Calu3 (cell line): ENCODE data around the gene PFKFB3. TPM values are rescaled to one million over a fixed set of nuclear protein-coding genes. Genes with fewer than 3 reads are reported as not detected.
"Not testable (repeated sequence)": the region's sequence is repeated elsewhere in the genome, so short reads cannot be mapped to it uniquely, and the experiment has no call there.

Source experiments
- BruUV-seq: library from RNA; stranded (reverse); fragments of 400-500 nt; replicated peaks from 2 replicates; lab custom pipeline; 2021; lab: Mats Ljungman, UMichigan
- CTCF ChIA-PET: fragments of 300-600 bp; sonication (Branson Sonifier 250); formaldehyde crosslinking; loops from one replicate; lab custom pipeline; 2022; ENCODE audit warnings: antibody characterized with exemption; lab: Charles Lee
- DNase-seq: peaks from one replicate; pipeline ENCODE4 v3.0.0; 2022
- H3K27ac Mint-ChIP-seq: one replicate; pipeline ENCODE4 v1.8.0; 2022; ENCODE audit warnings: mixed read lengths; ENCODE audit not compliant: unreplicated experiment
- H3K27me3 Mint-ChIP-seq: one replicate; pipeline ENCODE4 v1.8.0; 2022; ENCODE audit warnings: mixed read lengths; ENCODE audit not compliant: unreplicated experiment
- H3K36me3 Mint-ChIP-seq: one replicate; pipeline ENCODE4 v1.8.0; 2022; ENCODE audit warnings: mild to moderate bottlenecking, moderate library complexity, mixed read lengths; ENCODE audit not compliant: insufficient read depth, unreplicated experiment
- H3K4me1 Mint-ChIP-seq: one replicate; pipeline ENCODE4 v1.8.0; 2022; ENCODE audit warnings: mild to moderate bottlenecking, low read depth, mixed read lengths; ENCODE audit not compliant: unreplicated experiment
- H3K4me3 Mint-ChIP-seq: one replicate; pipeline ENCODE4 v1.8.0; 2022; ENCODE audit warnings: mild to moderate bottlenecking, low read depth, moderate library complexity, mixed read lengths; ENCODE audit not compliant: unreplicated experiment
- H3K9me3 Mint-ChIP-seq: one replicate; pipeline ENCODE4 v1.8.0; 2022; ENCODE audit warnings: low read depth, mixed read lengths; ENCODE audit not compliant: unreplicated experiment
- intact Hi-C: fragments of 100-400 bp; cut with micrococcal nuclease; formaldehyde crosslinking; loops from one replicate; pipeline ENCODE4 v1.10.0; 2022; ENCODE audit not compliant: unreplicated experiment
- total RNA-seq: library from RNA; stranded (reverse); gene quantifications from 2 replicates; pipeline ENCODE4 v1.2.3, GENCODE V29; 2022
- TF ChIP-seq, protein P1 (sequence below): fragments of 200-600 bp; IDR thresholded peaks from one replicate; pipeline ENCODE4 v1.8.0; 2022; ENCODE audit warnings: antibody characterized with exemption; ENCODE audit not compliant: unreplicated experiment

Gene PFKFB3
- total RNA-seq, 1 experiment from 2014 or later: 293 TPM

DNA sequence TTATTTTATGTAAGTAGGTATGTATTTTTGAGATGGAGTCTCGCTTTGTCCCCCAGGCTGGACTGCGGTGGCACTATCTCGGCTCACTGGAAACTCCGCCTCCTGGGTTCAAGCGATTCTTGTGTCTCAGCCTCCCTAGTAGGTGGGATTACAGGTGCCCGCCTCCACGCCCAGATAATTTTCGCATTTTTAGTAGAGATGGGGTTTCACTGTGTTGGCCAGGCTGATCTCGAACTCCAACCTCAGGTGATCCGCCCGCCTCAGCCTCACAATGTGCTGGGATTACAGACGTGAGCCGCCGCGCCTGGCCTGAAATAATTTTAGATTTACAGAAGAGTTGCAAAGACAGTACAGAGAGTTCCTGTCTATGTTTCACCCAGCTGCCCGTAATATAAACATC, 37.5 kb downstream of the PFKFB3 start:
- DNase-seq: no peak
- CTCF ChIA-PET: no interaction called here
- TF ChIP-seq, protein P1, sequence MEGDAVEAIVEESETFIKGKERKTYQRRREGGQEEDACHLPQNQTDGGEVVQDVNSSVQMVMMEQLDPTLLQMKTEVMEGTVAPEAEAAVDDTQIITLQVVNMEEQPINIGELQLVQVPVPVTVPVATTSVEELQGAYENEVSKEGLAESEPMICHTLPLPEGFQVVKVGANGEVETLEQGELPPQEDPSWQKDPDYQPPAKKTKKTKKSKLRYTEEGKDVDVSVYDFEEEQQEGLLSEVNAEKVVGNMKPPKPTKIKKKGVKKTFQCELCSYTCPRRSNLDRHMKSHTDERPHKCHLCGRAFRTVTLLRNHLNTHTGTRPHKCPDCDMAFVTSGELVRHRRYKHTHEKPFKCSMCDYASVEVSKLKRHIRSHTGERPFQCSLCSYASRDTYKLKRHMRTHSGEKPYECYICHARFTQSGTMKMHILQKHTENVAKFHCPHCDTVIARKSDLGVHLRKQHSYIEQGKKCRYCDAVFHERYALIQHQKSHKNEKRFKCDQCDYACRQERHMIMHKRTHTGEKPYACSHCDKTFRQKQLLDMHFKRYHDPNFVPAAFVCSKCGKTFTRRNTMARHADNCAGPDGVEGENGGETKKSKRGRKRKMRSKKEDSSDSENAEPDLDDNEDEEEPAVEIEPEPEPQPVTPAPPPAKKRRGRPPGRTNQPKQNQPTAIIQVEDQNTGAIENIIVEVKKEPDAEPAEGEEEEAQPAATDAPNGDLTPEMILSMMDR: no peak
- Mint-ChIP-seq H3K36me3 (peaks cover 86% of the 10 kb centered on the region), H3K27ac (peak overlapping the region; percentile 61), H3K9me3 (no peaks in the 10 kb centered on the region), H3K4me3 (no peak overlapping the region), H3K27me3 (no peaks in the 10 kb centered on the region), H3K4me1 (peaks cover 17% of the 10 kb centered on the region)
- intact Hi-C loops: no loop called here
- BruUV-seq: TSS peak; percentile 2

- Mint-ChIP-seq H3K27ac (no peak overlapping the region), H3K27me3 (no peaks in the 10 kb centered on the region), H3K4me3 (no peak overlapping the region), H3K36me3 (peaks cover 77% of the 10 kb centered on the region), H3K9me3 (no peaks in the 10 kb centered on the region), H3K4me1 (peaks cover 17% of the 10 kb centered on the region)
- TF ChIP-seq, protein P1: no peak
- no TSS peak for BruUV-seq
- no peak for DNase-seq
- intact Hi-C loops: no loop called here
- CTCF ChIA-PET: no interaction called here
These were observed 39.4 kb downstream of the PFKFB3 start for GRCh38 chr10:6242089-6242488.

DNA sequence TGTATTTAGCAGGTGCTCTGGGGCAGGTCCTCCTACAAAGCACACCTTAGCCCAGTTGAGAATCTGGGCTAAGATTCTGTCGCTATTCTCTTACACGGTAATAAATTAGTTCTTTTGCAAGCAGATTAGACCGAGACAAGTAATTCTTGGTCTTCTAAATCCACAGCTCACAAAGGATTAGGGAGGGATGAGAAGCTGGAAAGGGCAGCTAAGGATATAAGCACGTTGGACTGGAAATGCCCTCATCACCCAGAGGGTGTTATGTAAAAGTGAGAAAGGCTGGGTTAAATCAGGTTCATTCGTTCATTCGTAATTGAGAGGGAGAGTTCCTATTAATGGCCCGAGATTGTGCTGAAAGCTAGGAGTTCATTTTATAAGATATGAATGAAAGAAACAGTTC, 41.8 kb downstream of the PFKFB3 start:
- BruUV-seq: no TSS peak
- peaks cover 9% of the 10 kb centered on the region for H3K4me1 Mint-ChIP-seq
- no peaks in the 10 kb centered on the region for H3K9me3 Mint-ChIP-seq
- no peak overlapping the region for H3K4me3 Mint-ChIP-seq
- H3K36me3 Mint-ChIP-seq: peaks cover 75% of the 10 kb centered on the region
- intact Hi-C loops: no loop called here
- DNase-seq: no peak
- H3K27me3 Mint-ChIP-seq: no peaks in the 10 kb centered on the region
- TF ChIP-seq, protein P1: no peak
- CTCF ChIA-PET: interaction anchor here (0.6 kb wide), 1 partner anchor 28 kb away, joined by 5 read pairs; no protein-coding TSS in a partner anchor
- H3K27ac Mint-ChIP-seq: no peak overlapping the region

DNA sequence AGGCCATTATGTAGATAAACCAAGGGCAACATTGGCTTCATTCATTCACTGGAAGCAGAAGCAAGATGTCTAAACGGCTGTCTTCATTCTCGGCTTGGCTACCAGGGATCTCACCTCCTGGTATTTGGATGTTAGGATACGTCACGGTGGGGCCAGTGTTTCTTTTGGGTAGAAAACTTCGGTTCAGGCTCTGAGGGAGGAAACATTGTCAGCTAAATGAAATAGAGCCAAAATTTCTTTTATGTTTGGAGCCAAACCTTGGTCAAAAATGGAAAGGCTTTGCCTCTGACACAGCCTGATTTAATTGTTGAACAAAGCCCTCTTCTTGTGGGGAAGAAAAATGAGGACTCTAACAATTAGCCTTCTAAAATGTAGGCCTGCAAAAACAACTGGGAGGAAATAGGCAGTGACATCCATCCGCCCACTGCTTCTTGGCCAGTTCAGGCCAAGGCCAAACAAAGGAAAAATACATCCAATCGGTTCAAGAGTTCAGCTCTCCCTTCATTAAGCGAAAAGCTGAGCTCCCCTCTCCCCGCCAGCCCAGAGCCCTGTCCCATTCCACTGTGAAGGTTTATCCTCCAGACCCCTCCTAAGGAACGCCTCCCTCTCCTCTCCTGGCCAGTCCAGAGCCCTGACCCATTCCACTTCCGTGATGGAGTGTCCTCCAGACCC, 44.4 kb downstream of the PFKFB3 start:
- CTCF ChIA-PET: no interaction called here
- no peak for DNase-seq
- peaks cover 4% of the 10 kb centered on the region for H3K4me1 Mint-ChIP-seq
- BruUV-seq: no TSS peak
- no peaks in the 10 kb centered on the region for H3K9me3 Mint-ChIP-seq
- no peak overlapping the region for H3K4me3 Mint-ChIP-seq
- TF ChIP-seq, protein P1: no peak
- intact Hi-C loops: no loop called here
- peaks cover 59% of the 10 kb centered on the region for H3K36me3 Mint-ChIP-seq
- H3K27me3 Mint-ChIP-seq: no peaks in the 10 kb centered on the region
- peak overlapping the region; percentile 5 for H3K27ac Mint-ChIP-seq

DNA sequence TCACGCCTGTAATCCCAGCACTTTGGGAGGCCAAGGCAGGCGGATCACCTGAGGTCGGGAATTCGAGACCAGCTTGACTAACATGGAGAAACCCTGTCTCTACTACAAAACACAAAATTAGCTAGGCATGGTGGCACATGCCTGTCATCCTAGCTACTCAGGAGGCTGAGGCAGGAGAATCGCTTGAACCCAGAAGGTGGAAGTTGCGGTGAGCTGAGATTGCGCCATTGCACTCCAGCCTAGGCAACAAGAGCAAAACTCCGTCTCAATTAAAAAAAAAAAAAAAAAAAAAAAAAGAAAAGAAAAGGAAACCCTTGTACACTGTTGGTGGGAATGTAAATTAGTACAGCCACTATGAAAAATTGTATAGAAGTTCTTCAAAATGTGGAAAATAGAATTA, 46.2 kb downstream of the PFKFB3 start:
- intact Hi-C loops, H3K4me3 Mint-ChIP-seq, DNase-seq, BruUV-seq, H3K9me3 Mint-ChIP-seq, H3K4me1 Mint-ChIP-seq, H3K27ac Mint-ChIP-seq, H3K27me3 Mint-ChIP-seq: not testable (repeated sequence)
- CTCF ChIA-PET: interaction anchor here (0.9 kb wide), 1 partner anchor 153 kb away, joined by 3 read pairs; no protein-coding TSS in a partner anchor
- H3K36me3 Mint-ChIP-seq: peaks cover 46% of the 10 kb centered on the region
